Activated CD8-positive, alpha-beta T cell treated with anti-CD3 and anti-CD28 coated beads for 36 hours (primary cell): ENCODE measurements around the gene DPH5. TPM values are rescaled to one million over a fixed set of nuclear protein-coding genes. Genes with fewer than 3 reads are reported as not detected.

Source experiments
- ATAC-seq: fragments of 200-7000 bp; cut with Tn5 transposase; one replicate; pipeline ENCODE4 v1.10.0; 2021; ENCODE audit warnings: mild to moderate bottlenecking, moderate library complexity
- CTCF ChIA-PET: fragments of 350-600 bp; sonication (Branson Sonifier 250); formaldehyde crosslinking; loops from one replicate; lab custom pipeline; 2021; ENCODE audit warnings: antibody characterized with exemption; lab: Charles Lee
- POLR2A ChIA-PET: fragments of 350-600 bp; sonication (Branson Sonifier 250); formaldehyde crosslinking; loops from one replicate; lab custom pipeline; 2021; ENCODE audit warnings: antibody characterized with exemption; lab: Charles Lee
- DNase-seq: peaks from one replicate; pipeline ENCODE4 v3.0.0-alpha.2; 2020
- H3K27ac Mint-ChIP-seq: one replicate; pipeline ENCODE4 v1.8.0; 2021; ENCODE audit warnings: mild to moderate bottlenecking, mixed read lengths
- H3K27me3 Mint-ChIP-seq: one replicate; pipeline ENCODE4 v1.8.0; 2021; ENCODE audit warnings: mixed read lengths
- H3K36me3 Mint-ChIP-seq: one replicate; pipeline ENCODE4 v1.8.0; 2021; ENCODE audit warnings: low read depth, mixed read lengths
- H3K4me1 Mint-ChIP-seq: one replicate; pipeline ENCODE4 v1.8.0; 2021; ENCODE audit warnings: low read depth, mixed read lengths
- H3K4me3 Mint-ChIP-seq: one replicate; pipeline ENCODE4 v1.8.0; 2021; ENCODE audit warnings: mild to moderate bottlenecking, moderate library complexity, mixed read lengths
- H3K9me3 Mint-ChIP-seq: one replicate; pipeline ENCODE4 v1.8.0; 2021; ENCODE audit warnings: mixed read lengths
- intact Hi-C: fragments of 100-400 bp; cut with micrococcal nuclease; formaldehyde crosslinking; loops from one replicate; pipeline ENCODE4 v1.10.0; 2022
- total RNA-seq, 2 experiments: library from RNA; stranded (reverse); gene quantifications; one replicate each; pipeline ENCODE4 v1.2.3, GENCODE V29; 2021
- TF ChIP-seq, protein P1 (sequence below): fragments of 200-600 bp; IDR thresholded peaks from one replicate; pipeline ENCODE4 v1.8.0; 2022; ENCODE audit warnings: antibody characterized with exemption, mild to moderate bottlenecking

The DPH5 gene
- total RNA-seq, 2 experiments from 2014 or later = 77.3 to 77.4 TPM

DNA sequence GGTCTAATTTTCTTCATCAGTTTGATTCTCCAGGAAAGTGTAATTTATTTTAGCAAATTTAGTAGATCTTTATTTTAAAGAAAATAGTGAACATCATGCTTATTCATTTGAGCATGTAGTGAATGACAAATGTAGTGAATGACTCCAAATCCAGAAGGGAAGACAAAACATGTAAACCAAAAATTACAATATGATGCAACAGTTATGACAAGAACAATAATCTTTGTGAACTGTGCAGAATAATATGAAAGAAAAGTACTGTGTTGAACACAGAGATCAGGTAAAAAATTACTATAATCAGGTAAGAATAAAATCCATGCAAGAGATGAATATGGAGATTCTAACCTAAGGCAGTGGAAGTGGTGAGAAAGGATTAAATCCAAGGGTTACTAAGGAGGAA, 30.0 kb upstream of the DPH5 start:
- DNase-seq (no peak), ATAC-seq (no peak)
- ChIA-PET CTCF (interaction anchor here (0.7 to 1.6 kb wide), 2 partner anchors 25 to 254 kb away, joined by 3 read pairs; no protein-coding TSS in a partner anchor), POLR2A (no interaction called here)
- no peaks in the 10 kb centered on the region for H3K27me3 Mint-ChIP-seq
- H3K4me3 Mint-ChIP-seq = no peak overlapping the region
- TF ChIP-seq, protein P1, sequence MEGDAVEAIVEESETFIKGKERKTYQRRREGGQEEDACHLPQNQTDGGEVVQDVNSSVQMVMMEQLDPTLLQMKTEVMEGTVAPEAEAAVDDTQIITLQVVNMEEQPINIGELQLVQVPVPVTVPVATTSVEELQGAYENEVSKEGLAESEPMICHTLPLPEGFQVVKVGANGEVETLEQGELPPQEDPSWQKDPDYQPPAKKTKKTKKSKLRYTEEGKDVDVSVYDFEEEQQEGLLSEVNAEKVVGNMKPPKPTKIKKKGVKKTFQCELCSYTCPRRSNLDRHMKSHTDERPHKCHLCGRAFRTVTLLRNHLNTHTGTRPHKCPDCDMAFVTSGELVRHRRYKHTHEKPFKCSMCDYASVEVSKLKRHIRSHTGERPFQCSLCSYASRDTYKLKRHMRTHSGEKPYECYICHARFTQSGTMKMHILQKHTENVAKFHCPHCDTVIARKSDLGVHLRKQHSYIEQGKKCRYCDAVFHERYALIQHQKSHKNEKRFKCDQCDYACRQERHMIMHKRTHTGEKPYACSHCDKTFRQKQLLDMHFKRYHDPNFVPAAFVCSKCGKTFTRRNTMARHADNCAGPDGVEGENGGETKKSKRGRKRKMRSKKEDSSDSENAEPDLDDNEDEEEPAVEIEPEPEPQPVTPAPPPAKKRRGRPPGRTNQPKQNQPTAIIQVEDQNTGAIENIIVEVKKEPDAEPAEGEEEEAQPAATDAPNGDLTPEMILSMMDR = no peak
- H3K9me3 Mint-ChIP-seq = peaks cover 7% of the 10 kb centered on the region
- no peak overlapping the region for H3K27ac Mint-ChIP-seq
- H3K36me3 Mint-ChIP-seq = peaks cover 25% of the 10 kb centered on the region
- intact Hi-C loops = no loop called here
- peaks cover 14% of the 10 kb centered on the region for H3K4me1 Mint-ChIP-seq

DNA sequence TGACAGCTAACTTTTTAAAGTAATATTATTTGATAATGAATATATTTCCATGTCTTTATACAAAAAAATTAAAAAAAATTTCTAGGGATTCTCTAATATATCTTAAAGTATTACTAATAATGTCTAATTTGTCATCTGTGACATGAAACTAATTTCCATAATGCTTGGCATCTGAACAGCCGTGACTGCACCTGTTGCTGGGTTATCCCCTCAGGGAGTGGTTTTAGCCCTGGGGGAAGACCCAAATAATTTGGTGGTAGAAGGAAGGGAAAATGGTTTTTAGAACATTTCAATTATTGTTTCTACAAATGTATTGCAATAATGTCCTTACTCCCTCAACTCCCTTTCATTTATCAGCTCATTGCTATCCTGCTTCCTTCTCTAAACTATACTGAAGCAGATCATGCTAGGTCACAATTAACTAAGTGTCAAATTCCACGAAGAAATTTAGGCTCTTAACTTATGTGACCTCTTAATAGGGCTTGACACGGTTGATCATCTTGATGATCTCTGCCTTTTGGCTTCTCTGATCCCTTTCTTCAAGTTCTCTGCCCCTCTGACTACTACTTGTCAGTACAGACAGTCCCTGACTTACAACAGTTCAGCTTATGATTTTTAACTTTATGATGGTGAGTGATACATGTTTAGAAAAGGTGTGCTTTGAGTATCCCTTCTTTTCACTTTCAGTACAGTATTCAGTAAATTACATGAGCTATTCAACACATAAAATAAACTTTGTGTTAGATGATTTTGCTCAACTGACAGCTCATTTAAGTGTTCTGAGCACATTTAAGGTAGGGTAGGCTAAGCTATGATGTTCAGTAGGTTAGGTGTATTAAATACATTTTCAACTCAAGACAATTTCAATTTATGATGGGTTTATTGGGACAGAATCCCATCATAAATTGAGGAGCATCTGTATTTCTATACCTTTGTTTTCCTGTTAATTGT, 26.4 kb upstream of the DPH5 start:
- DNase-seq (peak; percentile 23), ATAC-seq (peak; percentile 80)
- Mint-ChIP-seq H3K27ac (no peak overlapping the region), H3K9me3 (no peaks in the 10 kb centered on the region), H3K36me3 (peaks cover 6% of the 10 kb centered on the region), H3K4me3 (no peak overlapping the region), H3K27me3 (no peaks in the 10 kb centered on the region), H3K4me1 (peaks cover 14% of the 10 kb centered on the region)
- TF ChIP-seq, protein P1 = no peak
- ChIA-PET POLR2A (no interaction called here), CTCF (interaction anchor here (0.8 to 2.3 kb wide), 5 partner anchors 11 to 306 kb away, joined by 3 to 6 read pairs (median 3); no protein-coding TSS in a partner anchor)
- intact Hi-C loops = no loop called here

DNA sequence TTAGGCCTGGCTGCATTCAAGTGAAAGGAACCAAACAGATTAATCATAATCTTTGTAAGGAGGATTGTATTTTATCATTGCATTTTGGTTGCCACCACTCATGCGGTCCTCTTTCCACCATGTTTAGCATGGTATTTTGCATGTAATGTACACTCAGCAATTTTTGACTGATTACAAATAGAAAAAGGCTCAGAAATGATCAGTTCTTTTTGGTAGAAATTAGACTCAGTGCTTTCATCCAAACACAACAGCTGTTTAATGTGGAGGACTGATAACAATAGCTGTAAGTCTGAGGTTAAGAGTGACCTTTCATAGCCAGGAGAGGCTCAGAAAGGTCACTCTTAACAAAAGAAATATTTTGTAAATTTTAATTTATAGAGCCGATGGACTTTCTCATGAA, 25.3 kb upstream of the DPH5 start:
- peaks cover 14% of the 10 kb centered on the region for H3K4me1 Mint-ChIP-seq
- H3K9me3 Mint-ChIP-seq = no peaks in the 10 kb centered on the region
- ATAC-seq = no peak
- CTCF ChIA-PET = interaction anchor here (0.7 to 2.3 kb wide), 2 partner anchors 16 to 125 kb away, joined by 4 to 6 read pairs; no protein-coding TSS in a partner anchor
- H3K27me3 Mint-ChIP-seq = no peaks in the 10 kb centered on the region
- intact Hi-C loops = no loop called here
- H3K36me3 Mint-ChIP-seq = peaks cover 11% of the 10 kb centered on the region
- TF ChIP-seq, protein P1 = no peak
- no peak overlapping the region for H3K4me3 Mint-ChIP-seq
- DNase-seq = no peak
- POLR2A ChIA-PET = no interaction called here
- H3K27ac Mint-ChIP-seq = no peak overlapping the region

DNA sequence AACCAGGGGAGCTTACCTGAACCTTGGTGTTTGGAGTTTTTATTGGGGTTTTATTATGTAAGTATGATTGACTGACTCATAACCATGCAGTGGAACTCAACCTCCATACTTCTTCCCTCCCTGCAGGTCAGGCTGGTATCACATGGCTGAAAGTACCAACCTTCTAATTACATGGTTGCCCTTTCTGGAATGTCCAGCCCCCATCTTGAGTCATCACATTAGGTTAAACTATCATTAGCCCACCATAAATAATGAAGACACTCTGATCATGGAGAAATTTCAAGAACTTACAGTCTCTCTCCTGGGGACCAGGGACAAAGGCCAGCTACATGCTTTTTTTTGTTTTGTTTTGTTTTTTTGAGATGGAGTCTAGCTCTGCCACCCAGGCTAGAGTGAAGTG, 19.2 kb upstream of the DPH5 start:
- H3K4me3 Mint-ChIP-seq = no peak overlapping the region
- DNase-seq = no peak
- peaks cover 10% of the 10 kb centered on the region for H3K9me3 Mint-ChIP-seq
- H3K4me1 Mint-ChIP-seq = peaks cover 14% of the 10 kb centered on the region
- CTCF ChIA-PET = interaction anchor here (1.0 kb wide), 1 partner anchor 39 kb away, joined by 3 read pairs; no protein-coding TSS in a partner anchor
- peaks cover 18% of the 10 kb centered on the region for H3K36me3 Mint-ChIP-seq
- no peak for ATAC-seq
- POLR2A ChIA-PET = interaction anchor here (0.6 kb wide), 1 partner anchor 628 kb away, joined by 4 read pairs; no protein-coding TSS in a partner anchor
- intact Hi-C loops = no loop called here
- no peaks in the 10 kb centered on the region for H3K27me3 Mint-ChIP-seq
- H3K27ac Mint-ChIP-seq = no peak overlapping the region
- TF ChIP-seq, protein P1 = no peak
